GM18526 (cell line): ENCODE results near the gene ZNF143.
A peak's percentile ranks its signal among the peaks of the same experiment; 100 is the strongest.

ENCODE experiments used
- POLR2A ChIP-seq: IDR thresholded peaks from 3 replicates; pipeline ENCODE4 v1.6.1; 2011; ENCODE audit not compliant: insufficient read length; ENCODE audit errors: extremely low read depth

Gene ZNF143

DNA sequence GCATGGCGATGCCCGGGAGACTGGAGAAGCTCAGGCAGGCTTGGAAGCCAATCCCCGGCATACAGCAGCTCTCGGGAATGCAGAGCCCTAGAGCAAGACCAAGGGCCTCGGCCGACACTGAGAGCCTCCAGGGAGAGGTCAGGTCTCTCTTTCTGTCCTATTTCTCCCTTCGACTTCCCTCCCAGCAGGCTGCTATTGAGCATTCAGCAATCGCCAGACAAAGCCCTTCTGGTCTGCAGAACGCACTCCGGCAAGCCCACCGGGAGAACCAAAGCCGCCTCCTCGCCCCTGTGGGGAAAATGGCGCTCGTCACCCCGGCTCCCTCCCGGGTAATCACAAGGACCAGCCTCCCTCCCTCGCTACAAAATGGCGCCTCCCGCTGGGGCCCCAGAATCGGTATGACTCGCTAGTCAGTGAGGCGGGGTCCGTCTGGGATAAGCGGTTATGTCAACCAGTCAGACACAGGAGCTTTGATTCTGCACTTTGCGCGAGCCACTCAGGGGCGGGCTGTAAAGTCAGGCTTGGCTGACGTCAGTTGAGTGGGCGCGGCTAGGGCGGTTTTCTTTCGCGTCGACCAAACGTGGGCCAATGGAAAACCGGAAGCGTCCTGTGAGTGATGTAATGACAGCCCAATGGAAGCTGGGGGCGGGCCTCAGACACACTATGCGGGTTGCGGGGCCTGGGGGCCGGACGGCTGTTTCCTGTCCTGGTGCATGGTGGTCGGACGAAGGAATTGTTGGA, at the start of gene ZNF143:
Gene ZNF143, plus strand, starts transcription at position 691 of the 741 bp plus-strand sequence. CDS start 10,297 bp downstream, outside the sequence.
- TF ChIP-seq POLR2A: peak; percentile 89

DNA sequence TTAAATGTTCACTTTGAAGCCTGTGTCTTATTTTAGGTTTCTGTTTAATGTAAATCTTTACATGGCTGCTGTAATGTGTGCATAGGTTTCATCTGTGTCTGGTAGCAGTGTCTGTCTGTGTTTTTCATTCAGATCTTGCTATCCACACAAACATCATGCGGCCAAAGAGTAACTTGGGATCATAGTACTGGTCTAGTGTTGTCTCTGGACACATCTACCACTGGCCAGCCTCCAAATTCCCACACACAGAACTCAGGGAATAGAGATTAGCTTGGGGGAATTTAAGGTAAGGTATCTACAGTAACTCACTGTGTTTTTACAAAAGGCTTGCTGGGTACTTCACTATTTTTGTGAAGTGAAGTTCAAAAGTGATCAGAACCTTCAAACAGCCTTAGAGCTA, 32.1 kb upstream of the ZNF143 start:
- TF ChIP-seq POLR2A: no peak

DNA sequence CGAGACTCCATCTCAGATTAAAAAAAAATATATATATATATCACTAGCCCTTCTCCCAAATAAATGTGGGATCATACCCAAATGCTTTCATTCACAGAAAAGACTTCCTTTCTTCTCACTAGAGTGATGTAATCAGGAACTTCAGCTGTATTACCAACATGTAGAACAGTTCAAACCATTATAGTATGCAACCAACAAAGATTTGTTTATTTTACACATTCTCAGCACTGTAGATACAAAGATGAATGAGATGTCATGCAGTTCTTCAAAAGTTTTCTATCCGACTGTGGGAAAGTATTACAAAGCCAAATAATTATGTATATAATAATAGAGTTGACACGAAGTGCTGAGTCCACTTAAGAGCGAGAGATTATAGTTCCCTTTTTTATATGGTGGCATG, 22.2 kb upstream of the ZNF143 start:
- TF ChIP-seq POLR2A: no peak

GRCh38 chr11:9446230-9446629, 14.6 kb upstream of the ZNF143 start:
- TF ChIP-seq POLR2A: no peak

DNA sequence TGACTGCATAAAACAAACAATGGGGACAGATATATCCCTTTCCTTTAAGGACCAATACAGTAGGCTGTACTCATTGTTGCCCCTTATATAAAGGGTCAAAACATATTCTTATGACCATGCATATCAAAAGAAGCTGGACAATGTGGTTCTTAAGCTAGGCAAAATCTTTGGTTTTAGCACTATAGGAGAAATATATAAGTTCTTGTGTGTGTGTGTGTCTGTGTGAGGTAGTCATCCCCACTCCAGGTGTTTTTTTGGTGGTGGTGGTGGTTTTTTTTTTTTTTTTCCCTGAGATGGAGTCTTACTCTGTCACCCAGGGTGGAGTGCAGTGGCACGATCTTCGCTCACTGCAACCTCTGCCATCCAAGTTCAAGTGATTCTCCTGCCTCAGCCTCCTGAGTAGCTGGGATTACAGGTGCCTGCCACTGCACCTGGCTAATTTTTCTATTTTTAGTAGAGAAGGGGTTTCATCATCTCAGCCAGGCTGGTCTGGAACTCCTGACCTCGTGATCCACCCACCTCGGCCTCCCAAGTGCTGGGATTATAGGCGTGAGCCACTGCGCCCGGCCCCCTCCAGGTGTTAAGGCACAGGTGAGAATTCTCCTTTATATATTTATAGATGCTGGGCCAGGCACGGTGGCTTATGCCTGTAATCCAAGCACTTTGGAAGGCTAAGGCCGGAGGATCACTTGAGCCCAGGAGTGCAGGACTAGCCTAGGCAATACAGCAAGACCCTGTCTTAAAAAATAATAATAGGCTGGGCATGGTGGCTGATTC, 12.0 kb upstream of the ZNF143 start:
- no peak for TF ChIP-seq POLR2A

DNA sequence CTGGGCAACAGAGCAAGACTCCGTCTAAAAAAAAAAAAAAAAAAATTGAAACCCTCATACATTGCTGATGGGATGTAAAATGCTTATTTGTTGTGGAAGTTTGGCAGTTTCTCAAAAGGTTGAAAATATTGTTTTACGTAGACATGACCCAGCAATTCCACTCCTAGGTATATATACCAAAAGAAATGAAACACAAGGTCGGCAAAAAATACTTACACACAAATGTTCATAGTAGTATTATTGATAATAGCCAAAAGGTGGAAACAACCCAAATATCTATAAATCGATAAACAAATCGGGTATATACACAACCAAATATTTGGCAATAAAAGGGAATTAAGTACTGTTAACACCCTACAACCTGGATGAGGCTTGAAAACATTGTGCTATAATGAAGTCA, 5.1 kb upstream of the ZNF143 start:
- no peak for TF ChIP-seq POLR2A

DNA sequence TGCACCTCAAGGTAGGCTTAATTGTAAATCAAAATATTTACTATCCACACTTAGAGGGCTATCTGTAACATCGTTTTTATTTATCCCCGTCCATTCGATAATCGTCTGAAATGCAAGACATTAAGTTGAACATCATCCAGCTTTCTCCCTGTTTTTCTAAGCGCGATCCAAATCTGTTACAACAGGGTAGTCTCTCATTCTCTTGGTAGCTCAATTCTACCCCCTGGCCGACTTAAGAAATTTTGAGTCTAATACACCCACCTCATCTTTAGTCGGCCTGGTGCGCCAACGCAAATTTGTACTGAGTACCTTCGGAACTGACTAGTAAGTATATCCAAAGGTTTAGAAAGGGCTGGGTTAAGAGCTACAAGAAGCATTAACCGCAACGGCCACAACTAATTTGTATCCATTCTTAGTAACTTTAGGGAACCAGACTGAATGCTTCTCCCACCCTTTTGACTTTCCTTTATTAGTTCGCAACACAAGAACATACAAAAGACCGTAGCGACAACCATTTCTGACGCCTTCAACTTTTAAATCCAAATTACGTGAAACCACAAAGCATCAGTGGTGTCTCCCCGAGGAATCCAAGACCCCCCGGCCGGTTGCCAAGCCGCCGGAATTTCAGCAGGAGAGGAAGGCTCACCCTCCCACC, 1.0 kb upstream of the ZNF143 start:
- TF ChIP-seq POLR2A: no peak

- peak; percentile 95 for TF ChIP-seq POLR2A
Observed at GRCh38 chr11:9461063-9461759, 399 bp downstream of the ZNF143 start.

DNA sequence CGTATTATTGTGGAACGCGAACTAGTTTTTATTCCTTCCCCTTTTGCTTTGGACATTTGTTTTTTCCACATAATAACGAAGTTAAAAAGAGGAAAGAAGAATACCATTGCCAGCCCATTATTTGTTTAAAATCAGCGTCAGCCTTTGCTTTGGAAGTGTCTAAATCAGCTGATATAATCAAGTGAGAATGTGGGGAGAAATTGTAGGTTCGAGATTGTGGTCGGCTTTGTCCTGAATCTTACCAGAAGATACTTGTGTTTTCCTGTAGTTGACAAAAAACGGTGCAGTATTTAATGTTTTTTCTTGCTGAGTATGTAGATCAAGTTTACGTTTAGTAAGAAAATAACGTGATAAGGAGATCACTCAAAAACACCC, 935 bp downstream of the ZNF143 start:
- no peak for TF ChIP-seq POLR2A

DNA sequence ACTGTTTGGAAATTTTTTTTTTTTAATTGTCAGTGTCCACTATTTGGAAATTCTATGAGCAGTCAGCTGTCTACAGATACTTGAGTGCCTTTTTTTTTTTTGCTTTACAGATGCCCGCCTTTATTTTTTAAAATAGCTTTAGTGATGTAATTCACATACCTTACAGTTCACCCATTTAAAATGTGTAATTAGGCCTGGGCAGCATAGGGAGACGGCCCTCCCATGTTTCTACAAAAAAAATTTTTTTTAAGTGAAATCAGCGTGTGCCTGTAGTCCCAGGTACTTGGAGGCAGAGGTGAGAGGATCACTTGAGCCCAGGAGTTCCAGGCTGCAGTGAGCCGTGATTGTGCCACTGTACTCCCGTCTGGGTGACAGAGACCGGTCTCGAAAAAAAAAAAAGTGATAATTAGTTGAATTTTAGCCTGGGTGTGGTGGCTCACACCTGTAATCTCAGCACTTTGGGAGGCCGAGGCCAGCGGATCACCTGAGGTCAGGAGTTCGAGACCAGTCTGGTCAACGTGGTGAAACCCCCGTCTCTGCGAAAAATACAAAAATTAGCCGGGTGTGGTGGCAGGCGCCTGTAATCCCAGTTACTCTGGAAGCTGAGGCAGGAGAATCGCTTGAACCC, 1.5 kb downstream of the ZNF143 start:
- TF ChIP-seq POLR2A: no peak

DNA sequence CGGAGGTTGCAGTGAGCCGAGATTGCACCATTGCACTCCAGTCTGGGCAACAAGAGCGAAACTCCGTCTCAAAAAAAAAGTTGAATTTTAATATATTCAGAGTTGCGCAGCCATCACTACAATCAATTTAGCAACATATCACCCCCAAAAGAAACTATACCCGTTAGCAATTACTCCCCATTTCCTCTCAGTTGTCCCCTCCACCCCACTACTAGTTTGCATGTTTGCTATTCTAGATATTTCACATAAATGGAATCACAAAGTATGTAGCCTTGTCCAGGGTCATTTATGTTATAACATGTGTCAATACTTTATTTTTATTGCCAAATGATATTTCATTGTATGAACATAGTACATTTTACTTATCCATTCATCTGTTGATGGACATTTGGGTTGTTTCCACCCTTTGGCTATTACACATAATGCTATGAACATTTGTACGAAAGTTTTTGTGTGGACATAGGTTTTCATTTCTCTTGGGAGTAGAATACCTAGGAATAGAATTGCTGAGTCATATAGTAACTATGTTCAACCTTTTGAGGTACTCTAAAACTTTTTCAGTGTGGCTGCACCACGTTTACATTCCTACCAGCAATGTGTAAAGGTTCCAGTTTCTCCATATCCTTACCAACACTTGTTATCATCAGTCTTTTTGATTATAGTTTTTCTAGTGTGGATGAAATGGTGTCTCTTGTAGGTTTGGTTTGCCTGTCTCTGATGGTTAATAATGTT, 2.2 kb downstream of the ZNF143 start:
- no peak for TF ChIP-seq POLR2A

- TF ChIP-seq POLR2A: no peak
Observed at GRCh38 chr11:9470765-9471164, 10.0 kb downstream of the ZNF143 start.

GRCh38 chr11:9473408-9473807, 12.6 kb downstream of the ZNF143 start:
- TF ChIP-seq POLR2A: no peak

DNA sequence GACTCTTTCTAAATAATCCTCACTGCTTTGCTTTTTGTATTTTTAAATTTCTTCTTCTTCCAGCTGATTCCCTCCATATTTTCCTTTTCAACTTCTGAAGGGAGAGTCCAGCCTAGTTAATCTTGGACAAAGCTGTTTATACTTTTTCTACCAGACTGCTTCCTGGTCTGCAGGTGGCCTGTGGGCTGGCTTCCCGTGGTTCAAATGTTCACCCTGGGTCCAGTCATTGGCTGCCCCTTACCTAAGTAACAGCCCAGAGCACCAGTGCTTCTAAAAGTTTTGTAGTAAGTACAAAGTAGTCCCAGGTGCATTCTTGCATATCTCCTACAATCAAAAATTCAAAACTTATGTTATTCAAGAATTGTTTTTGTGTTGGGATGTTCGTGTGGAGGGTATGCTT, 19.1 kb downstream of the ZNF143 start:
- no peak for TF ChIP-seq POLR2A

DNA sequence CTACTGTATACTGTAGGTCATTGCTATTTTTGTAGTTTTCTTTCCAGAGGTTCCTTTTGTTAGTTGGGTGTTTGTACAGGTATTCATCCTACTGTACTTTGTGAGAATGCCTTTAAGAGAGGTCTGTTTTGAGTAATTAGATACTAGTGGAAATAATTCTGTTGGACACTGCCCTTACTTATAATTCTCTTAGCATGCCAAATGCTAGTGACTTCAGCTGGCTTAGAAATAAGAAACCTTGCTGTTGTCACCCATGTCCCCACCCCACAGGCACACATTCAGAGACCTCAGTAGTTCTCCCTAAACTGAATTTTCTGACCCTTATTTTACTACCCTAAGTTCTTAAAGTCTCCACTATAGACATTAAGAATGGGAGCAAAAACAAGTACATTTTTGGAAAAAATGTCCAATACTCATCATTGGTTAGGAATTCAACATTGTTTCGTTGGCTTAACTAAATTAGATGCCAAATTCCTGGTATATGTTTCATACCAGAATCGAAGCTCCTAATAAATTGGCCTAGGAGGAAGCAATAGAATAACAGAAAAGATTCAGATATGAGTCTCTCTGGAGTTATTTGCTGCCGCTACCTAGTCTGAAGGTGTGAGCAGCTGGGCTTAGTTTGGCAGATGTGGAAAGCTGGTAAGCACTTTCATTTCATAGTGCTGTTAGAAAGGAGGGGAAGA, 28.4 kb downstream of the ZNF143 start:
- TF ChIP-seq POLR2A: no peak
